Right lobe of liver (tissue), 4 donors: ENCODE data around the gene CACNA2D3.

Experiments used
- POLR2A ChIP-seq: fragments of 450-650 bp; IDR thresholded peaks from one replicate; pipeline ENCODE4 v1.6.1; 2017; ENCODE audit warnings: antibody characterized with exemption, mild to moderate bottlenecking
- TF ChIP-seq, protein P1 (sequence below), 4 donors: fragments of 200-600 bp in 3 of 4; fragments of 450-650 bp in 1 of 4; IDR thresholded peaks; one replicate each; pipeline versions ENCODE4 v1.5.1 to v1.8.0; 2016 to 2022; ENCODE audit warnings: antibody characterized with exemption in 4 of 4, mild to moderate bottlenecking in 2 of 4
- donor health status: DM: no; HTN: no; CAD: no.
- donor health status: DM: no; HTN: no; CAD: no.
- donor health status: DM: no; HTN: yes; CAD: no.

DNA sequence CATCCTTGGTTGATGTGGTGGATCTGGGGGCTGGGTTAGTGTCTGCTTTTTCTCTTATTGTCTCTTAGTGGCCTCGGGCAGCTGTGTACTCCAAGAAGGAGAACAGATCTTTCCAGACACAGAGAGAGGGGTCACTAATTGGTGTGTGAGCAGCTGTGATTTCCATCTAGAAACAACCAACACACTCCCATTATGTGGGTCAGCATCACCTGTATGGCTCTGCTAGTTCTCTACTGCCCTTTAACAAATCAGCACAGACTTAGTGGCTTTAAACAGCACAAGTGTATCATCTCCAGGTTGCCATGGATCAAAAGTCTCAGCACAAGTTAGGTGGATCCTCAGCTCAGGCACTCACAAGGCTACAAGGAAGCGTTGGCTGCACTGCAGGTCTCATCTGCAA lies 648.7 kb downstream of the CACNA2D3 start:
- TF ChIP-seq, protein P1, sequence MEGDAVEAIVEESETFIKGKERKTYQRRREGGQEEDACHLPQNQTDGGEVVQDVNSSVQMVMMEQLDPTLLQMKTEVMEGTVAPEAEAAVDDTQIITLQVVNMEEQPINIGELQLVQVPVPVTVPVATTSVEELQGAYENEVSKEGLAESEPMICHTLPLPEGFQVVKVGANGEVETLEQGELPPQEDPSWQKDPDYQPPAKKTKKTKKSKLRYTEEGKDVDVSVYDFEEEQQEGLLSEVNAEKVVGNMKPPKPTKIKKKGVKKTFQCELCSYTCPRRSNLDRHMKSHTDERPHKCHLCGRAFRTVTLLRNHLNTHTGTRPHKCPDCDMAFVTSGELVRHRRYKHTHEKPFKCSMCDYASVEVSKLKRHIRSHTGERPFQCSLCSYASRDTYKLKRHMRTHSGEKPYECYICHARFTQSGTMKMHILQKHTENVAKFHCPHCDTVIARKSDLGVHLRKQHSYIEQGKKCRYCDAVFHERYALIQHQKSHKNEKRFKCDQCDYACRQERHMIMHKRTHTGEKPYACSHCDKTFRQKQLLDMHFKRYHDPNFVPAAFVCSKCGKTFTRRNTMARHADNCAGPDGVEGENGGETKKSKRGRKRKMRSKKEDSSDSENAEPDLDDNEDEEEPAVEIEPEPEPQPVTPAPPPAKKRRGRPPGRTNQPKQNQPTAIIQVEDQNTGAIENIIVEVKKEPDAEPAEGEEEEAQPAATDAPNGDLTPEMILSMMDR (IDR thresholded peaks at IDR 0.05) = no peak
- no peak for TF ChIP-seq POLR2A
